ENCODE results near the gene EML4. TPM values are rescaled to one million over a fixed set of nuclear protein-coding genes. Genes with fewer than 3 reads are reported as not detected.

Gene EML4
- total and polyA plus RNA-seq, 9 of the 15 experiments (the other 6 are each of a cell fraction or from before 2014, with no cell fraction given) = 14.7 to 48.3 (median 36.5) TPM

GRCh38 chr2:42169100-42169873, at the start of gene EML4 (continued):
- TF ChIP-seq SREBF1 (IDR thresholded peaks at IDR 0.05; ENCODE audit: borderline replicate concordance, low read depth, low read length) = no peak
- TF ChIP-seq, protein P1, sequence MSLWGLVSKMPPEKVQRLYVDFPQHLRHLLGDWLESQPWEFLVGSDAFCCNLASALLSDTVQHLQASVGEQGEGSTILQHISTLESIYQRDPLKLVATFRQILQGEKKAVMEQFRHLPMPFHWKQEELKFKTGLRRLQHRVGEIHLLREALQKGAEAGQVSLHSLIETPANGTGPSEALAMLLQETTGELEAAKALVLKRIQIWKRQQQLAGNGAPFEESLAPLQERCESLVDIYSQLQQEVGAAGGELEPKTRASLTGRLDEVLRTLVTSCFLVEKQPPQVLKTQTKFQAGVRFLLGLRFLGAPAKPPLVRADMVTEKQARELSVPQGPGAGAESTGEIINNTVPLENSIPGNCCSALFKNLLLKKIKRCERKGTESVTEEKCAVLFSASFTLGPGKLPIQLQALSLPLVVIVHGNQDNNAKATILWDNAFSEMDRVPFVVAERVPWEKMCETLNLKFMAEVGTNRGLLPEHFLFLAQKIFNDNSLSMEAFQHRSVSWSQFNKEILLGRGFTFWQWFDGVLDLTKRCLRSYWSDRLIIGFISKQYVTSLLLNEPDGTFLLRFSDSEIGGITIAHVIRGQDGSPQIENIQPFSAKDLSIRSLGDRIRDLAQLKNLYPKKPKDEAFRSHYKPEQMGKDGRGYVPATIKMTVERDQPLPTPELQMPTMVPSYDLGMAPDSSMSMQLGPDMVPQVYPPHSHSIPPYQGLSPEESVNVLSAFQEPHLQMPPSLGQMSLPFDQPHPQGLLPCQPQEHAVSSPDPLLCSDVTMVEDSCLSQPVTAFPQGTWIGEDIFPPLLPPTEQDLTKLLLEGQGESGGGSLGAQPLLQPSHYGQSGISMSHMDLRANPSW (CRISPR knock-in tag; IDR thresholded peaks at IDR 0.05) = no peak
- TF ChIP-seq ATF7 (IDR thresholded peaks at IDR 0.05) = 0 out of 2 replicates have a peak, but pooled peaks have one; percentile 6
- TF ChIP-seq ZNF644 (tag; IDR thresholded peaks at IDR 0.05; ENCODE audit: low read depth) = no peak
- TF ChIP-seq ZBTB17 (CRISPR knock-in tag; IDR thresholded peaks at IDR 0.05) = 0 out of 2 replicates have a peak, but pooled peaks have one; percentile 27
- TF ChIP-seq, protein P2, sequence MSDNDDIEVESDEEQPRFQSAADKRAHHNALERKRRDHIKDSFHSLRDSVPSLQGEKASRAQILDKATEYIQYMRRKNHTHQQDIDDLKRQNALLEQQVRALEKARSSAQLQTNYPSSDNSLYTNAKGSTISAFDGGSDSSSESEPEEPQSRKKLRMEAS (CRISPR knock-in tag; IDR thresholded peaks at IDR 0.05) = peak; percentile 87
- no peak for TF ChIP-seq ZNF766 (CRISPR knock-in tag; conservative IDR thresholded peaks at IDR 0.05)
- TF ChIP-seq ZNF133 (CRISPR knock-in tag; IDR thresholded peaks at IDR 0.05) = no peak
- no peak for TF ChIP-seq SRSF9 (IDR thresholded peaks at IDR 0.05; ENCODE audit: borderline replicate concordance, low read depth, low read length)
- 0 out of 2 replicates have a peak, but pooled peaks have one; percentile 42 for TF ChIP-seq ETV5 (CRISPR knock-in tag; IDR thresholded peaks at IDR 0.05; ENCODE audit: low read depth)
- TF ChIP-seq ZNF217 (CRISPR knock-in tag; IDR thresholded peaks at IDR 0.05) = no peak
- no peak for TF ChIP-seq RBM25 (IDR thresholded peaks at IDR 0.05; ENCODE audit: low read depth, low read length, severe bottlenecking)
- TF ChIP-seq CREM (IDR thresholded peaks at IDR 0.05; ENCODE audit: low read depth) = peak; percentile 91
- no peak for TF ChIP-seq HDAC3 (IDR thresholded peaks at IDR 0.05; ENCODE audit: borderline replicate concordance, partially characterized antibody)
- TF ChIP-seq TRIM24 (IDR thresholded peaks at IDR 0.05) = peak in 1 of 2 experiments; percentile 27; a peak in 1 of 4 replicates
- TF ChIP-seq ZBTB7A (IDR thresholded peaks at IDR 0.05; ENCODE audit: borderline replicate concordance, control insufficient read depth, low read depth, low read length) = peak; percentile 67; the same call in 1 of the 2 replicates
- 0 out of 2 replicates have a peak, but pooled peaks have one; percentile 20 for TF ChIP-seq NCOA1 (IDR thresholded peaks at IDR 0.05; ENCODE audit: low read depth)
- TF ChIP-seq L3MBTL2 (IDR thresholded peaks at IDR 0.05) = peak; percentile 97
- no peak for TF ChIP-seq BRCA1 (IDR thresholded peaks at IDR 0.05)
- no peak for TF ChIP-seq BRCA1 (CRISPR knock-in tag; IDR thresholded peaks at IDR 0.05)
- TF ChIP-seq, protein P3, sequence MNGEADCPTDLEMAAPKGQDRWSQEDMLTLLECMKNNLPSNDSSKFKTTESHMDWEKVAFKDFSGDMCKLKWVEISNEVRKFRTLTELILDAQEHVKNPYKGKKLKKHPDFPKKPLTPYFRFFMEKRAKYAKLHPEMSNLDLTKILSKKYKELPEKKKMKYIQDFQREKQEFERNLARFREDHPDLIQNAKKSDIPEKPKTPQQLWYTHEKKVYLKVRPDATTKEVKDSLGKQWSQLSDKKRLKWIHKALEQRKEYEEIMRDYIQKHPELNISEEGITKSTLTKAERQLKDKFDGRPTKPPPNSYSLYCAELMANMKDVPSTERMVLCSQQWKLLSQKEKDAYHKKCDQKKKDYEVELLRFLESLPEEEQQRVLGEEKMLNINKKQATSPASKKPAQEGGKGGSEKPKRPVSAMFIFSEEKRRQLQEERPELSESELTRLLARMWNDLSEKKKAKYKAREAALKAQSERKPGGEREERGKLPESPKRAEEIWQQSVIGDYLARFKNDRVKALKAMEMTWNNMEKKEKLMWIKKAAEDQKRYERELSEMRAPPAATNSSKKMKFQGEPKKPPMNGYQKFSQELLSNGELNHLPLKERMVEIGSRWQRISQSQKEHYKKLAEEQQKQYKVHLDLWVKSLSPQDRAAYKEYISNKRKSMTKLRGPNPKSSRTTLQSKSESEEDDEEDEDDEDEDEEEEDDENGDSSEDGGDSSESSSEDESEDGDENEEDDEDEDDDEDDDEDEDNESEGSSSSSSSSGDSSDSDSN (IDR thresholded peaks at IDR 0.05; ENCODE audit: borderline replicate concordance in 1 of 2, low read depth in 2 of 2, low read length in 2 of 2) = peak in 1 of 2 experiments; percentile 58; a peak in 1 of 4 replicates
- no peak for TF ChIP-seq PYGO2 (tag; IDR thresholded peaks at IDR 0.05)
- peak; percentile 40; the same call in 1 of the 2 replicates for TF ChIP-seq KLF13 (tag; IDR thresholded peaks at IDR 0.05; ENCODE audit: borderline replicate concordance, low read depth)
